ENCODE data around the gene COL5A2.

GRCh38 chr2:189088591-189089205 lies 90.9 kb downstream of the COL5A2 start:
- no peak for TF ChIP-seq POLR2A (IDR thresholded peaks at IDR 0.05; ENCODE audit: low read depth, low read length)
- no peak for TF ChIP-seq TAF1 (IDR thresholded peaks at IDR 0.05; ENCODE audit: borderline replicate concordance, low read depth, low read length)

Data from GM12892 (cell line).